ENCODE data around the gene SUMO3. TPM values are rescaled to one million over a fixed set of nuclear protein-coding genes. Genes with fewer than 3 reads are reported as not detected.

SUMO3 gene
- total and polyA plus RNA-seq, 12 donors: 21.1 to 92.3 (median 72.1) TPM

- Histone ChIP-seq H3K27ac (no peak overlapping the region), H3K9me3 (replicated peaks in 1 of 3) (peaks cover 0 to 12% (median 0%) of the 10 kb centered on the region in 3 donors), H3K36me3 (replicated peaks in 1 of 2) (no peaks in the 10 kb centered on the region), H3K27me3 (no peaks in the 10 kb centered on the region), H3K4me1 (replicated peaks in 1 of 2) (no peaks in the 10 kb centered on the region), H3K4me3 (no peak overlapping the region)
- TF ChIP-seq, protein P1, sequence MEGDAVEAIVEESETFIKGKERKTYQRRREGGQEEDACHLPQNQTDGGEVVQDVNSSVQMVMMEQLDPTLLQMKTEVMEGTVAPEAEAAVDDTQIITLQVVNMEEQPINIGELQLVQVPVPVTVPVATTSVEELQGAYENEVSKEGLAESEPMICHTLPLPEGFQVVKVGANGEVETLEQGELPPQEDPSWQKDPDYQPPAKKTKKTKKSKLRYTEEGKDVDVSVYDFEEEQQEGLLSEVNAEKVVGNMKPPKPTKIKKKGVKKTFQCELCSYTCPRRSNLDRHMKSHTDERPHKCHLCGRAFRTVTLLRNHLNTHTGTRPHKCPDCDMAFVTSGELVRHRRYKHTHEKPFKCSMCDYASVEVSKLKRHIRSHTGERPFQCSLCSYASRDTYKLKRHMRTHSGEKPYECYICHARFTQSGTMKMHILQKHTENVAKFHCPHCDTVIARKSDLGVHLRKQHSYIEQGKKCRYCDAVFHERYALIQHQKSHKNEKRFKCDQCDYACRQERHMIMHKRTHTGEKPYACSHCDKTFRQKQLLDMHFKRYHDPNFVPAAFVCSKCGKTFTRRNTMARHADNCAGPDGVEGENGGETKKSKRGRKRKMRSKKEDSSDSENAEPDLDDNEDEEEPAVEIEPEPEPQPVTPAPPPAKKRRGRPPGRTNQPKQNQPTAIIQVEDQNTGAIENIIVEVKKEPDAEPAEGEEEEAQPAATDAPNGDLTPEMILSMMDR (IDR thresholded peaks at IDR 0.05): no peak
- no peak for TF ChIP-seq POLR2A (IDR thresholded peaks at IDR 0.05)
- DNase-seq: no peak
- intact Hi-C loops (cut with DNase I): no loop called here
- 68 to 73% (median 71%) methylated on average over 5 of the region's 5 CpGs for WGBS, 4 donors
These were observed 4.8 kb upstream of the SUMO3 start for GRCh38 chr21:44822484-44823178.

- DNase-seq: no peak
- H3K4me3 ChIP-seq: no peak overlapping the region
- TF ChIP-seq POLR2A (IDR thresholded peaks at IDR 0.05): no peak
- TF ChIP-seq, protein P1 (IDR thresholded peaks at IDR 0.05): no peak
- intact Hi-C loops (cut with DNase I): no loop called here
- no peak overlapping the region for H3K27ac ChIP-seq
- peaks cover 0 to 12% (median 0%) of the 10 kb centered on the region in 3 donors for H3K9me3 ChIP-seq (replicated peaks in 1 of 3)
- no peaks in the 10 kb centered on the region for H3K27me3 ChIP-seq
- 67 to 86% (median 78%) methylated on average over 3 of the region's 3 CpGs for WGBS, 4 donors
- H3K36me3 ChIP-seq (replicated peaks in 1 of 2): no peaks in the 10 kb centered on the region
- peaks cover 8 to 13% of the 10 kb centered on the region in 2 donors for H3K4me1 ChIP-seq (replicated peaks in 1 of 2)
These were observed 3.0 kb upstream of the SUMO3 start for GRCh38 chr21:44820851-44821250.

- no peak for DNase-seq
- no peaks in the 10 kb centered on the region for H3K36me3 ChIP-seq (replicated peaks in 1 of 2)
- intact Hi-C loops (cut with DNase I): loop anchor here in 1 of 2 donors (5.0 kb wide), 1 partner anchor 53 kb away; the partner anchor contains the start of gene PTTG1IP
- H3K4me3 ChIP-seq: no peak overlapping the region
- peaks cover 0 to 12% (median 0%) of the 10 kb centered on the region in 3 donors for H3K9me3 ChIP-seq (replicated peaks in 1 of 3)
- TF ChIP-seq, protein P1 (IDR thresholded peaks at IDR 0.05): no peak
- TF ChIP-seq POLR2A (IDR thresholded peaks at IDR 0.05): no peak
- peaks cover 8 to 14% of the 10 kb centered on the region in 2 donors for H3K4me1 ChIP-seq (replicated peaks in 1 of 2)
- 95 to 97% (median 96%) methylated on average over 28 to 33 of the region's 33 CpGs for WGBS, 4 donors
- H3K27ac ChIP-seq: no peak overlapping the region
- H3K27me3 ChIP-seq: no peaks in the 10 kb centered on the region
These were observed 1.7 kb upstream of the SUMO3 start for GRCh38 chr21:44819283-44820243.

- DNase-seq: peak in 1 of 7 donors; percentile 39
- peaks cover 0 to 3% of the 10 kb centered on the region in 2 donors for H3K36me3 ChIP-seq (replicated peaks in 1 of 2)
- peaks cover 0 to 12% (median 0%) of the 10 kb centered on the region in 3 donors for H3K9me3 ChIP-seq (replicated peaks in 1 of 3)
- no peak for TF ChIP-seq POLR2A (IDR thresholded peaks at IDR 0.05)
- TF ChIP-seq, protein P1 (IDR thresholded peaks at IDR 0.05): no peak
- peaks cover 8 to 14% of the 10 kb centered on the region in 2 donors for H3K4me1 ChIP-seq (replicated peaks in 1 of 2)
- intact Hi-C loops (cut with DNase I): loop anchor here in 1 of 2 donors (5.0 kb wide), 1 partner anchor 54 kb away; the partner anchor contains the start of gene PTTG1IP
- peak overlapping the region in 2 of 4 donors; percentile 34 to 83 for H3K4me3 ChIP-seq
- 19 to 77% (median 52%) methylated on average over 11 to 37 of the region's 37 CpGs for WGBS, 4 donors
- H3K27ac ChIP-seq: peak overlapping the region in 3 of 5 donors; percentile 72 to 95 (median 80)
- no peaks in the 10 kb centered on the region for H3K27me3 ChIP-seq
These were observed 764 bp upstream of the SUMO3 start for GRCh38 chr21:44818640-44819011.
